NT2/D1 (cell line): ENCODE measurements around the gene GPR132.

ENCODE experiments used
- YY1 ChIP-seq: IDR thresholded peaks from 2 replicates; pipeline ENCODE4 v1.6.1; 2011; ENCODE audit not compliant: insufficient read length, insufficient read depth
- ZNF274 ChIP-seq: IDR thresholded peaks from 2 replicates; pipeline ENCODE4 v1.6.1; 2011; ENCODE audit warnings: mild to moderate bottlenecking, low read depth, low read length

- TF ChIP-seq YY1 (no peak), ZNF274 (no peak)
Observed at GRCh38 chr14:105107351-105107750, 42.1 kb upstream of the GPR132 start.
